ENCODE data around the gene MED13L. TPM values are rescaled to one million over a fixed set of nuclear protein-coding genes. Genes with fewer than 3 reads are reported as not detected.

MED13L gene
- total and polyA plus RNA-seq, 12 donors = 8.8 to 106 (median 73.8) TPM

DNA sequence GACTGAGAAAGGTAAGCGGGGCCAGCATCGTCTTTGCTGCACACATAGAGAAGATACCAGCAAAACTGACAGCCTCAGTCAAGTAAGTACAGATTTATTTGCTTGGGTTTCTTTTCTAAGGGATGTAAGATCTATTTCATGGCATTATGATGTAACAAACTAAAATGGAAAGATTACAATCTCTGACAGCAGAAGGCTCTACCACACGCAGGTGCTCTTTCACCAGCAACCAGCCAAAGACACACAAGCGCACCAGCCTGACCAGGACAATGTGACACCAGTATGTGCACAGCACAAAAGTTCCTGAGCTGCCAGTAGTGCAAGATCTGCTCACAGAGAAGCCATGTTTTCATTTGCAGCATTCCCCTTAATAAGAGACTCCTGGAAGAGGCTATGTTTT lies 311.1 kb downstream of the MED13L start:
- no peaks in the 10 kb centered on the region for H3K4me1 ChIP-seq (replicated peaks in 1 of 2)
- no peak for DNase-seq
- no peak for TF ChIP-seq POLR2A (IDR thresholded peaks at IDR 0.05)
- TF ChIP-seq, protein P1, sequence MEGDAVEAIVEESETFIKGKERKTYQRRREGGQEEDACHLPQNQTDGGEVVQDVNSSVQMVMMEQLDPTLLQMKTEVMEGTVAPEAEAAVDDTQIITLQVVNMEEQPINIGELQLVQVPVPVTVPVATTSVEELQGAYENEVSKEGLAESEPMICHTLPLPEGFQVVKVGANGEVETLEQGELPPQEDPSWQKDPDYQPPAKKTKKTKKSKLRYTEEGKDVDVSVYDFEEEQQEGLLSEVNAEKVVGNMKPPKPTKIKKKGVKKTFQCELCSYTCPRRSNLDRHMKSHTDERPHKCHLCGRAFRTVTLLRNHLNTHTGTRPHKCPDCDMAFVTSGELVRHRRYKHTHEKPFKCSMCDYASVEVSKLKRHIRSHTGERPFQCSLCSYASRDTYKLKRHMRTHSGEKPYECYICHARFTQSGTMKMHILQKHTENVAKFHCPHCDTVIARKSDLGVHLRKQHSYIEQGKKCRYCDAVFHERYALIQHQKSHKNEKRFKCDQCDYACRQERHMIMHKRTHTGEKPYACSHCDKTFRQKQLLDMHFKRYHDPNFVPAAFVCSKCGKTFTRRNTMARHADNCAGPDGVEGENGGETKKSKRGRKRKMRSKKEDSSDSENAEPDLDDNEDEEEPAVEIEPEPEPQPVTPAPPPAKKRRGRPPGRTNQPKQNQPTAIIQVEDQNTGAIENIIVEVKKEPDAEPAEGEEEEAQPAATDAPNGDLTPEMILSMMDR (IDR thresholded peaks at IDR 0.05) = no peak
- WGBS, 4 donors = 83 to 96% (median 88%) methylated on average over 4 of the region's 4 CpGs
- intact Hi-C loops (cut with DNase I) = no loop called here
- no peak overlapping the region for H3K4me3 ChIP-seq
- no peak overlapping the region for H3K27ac ChIP-seq
- no peaks in the 10 kb centered on the region for H3K9me3 ChIP-seq (replicated peaks in 1 of 3)
- H3K36me3 ChIP-seq (replicated peaks in 1 of 2) = peaks cover 0 to 71% of the 10 kb centered on the region in 2 donors
- no peaks in the 10 kb centered on the region for H3K27me3 ChIP-seq

DNA sequence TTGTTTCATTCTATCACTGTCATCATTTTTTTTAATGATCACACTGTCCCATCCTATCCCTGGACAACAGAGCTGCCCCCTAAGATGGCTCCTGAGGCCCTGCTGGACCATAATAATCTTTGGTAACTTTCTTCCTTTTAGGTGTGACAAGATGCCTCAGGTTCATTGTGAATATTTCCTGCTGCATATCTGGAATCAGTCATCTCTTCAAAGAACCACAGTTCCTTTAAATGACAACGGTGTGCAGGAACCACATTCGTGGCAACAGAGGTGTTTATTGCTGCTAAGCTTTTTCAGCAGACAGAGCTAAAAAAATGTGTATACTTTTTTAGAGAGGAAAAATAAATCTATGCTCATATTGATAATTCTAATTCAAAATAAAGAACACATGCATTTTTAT lies 312.9 kb downstream of the MED13L start:
- DNase-seq = no peak
- Histone ChIP-seq H3K4me1 (replicated peaks in 1 of 2) (peaks cover 0 to under 1% of the 10 kb centered on the region in 2 donors), H3K36me3 (replicated peaks in 1 of 2) (peaks cover 0 to 74% of the 10 kb centered on the region in 2 donors), H3K9me3 (replicated peaks in 1 of 3) (no peaks in the 10 kb centered on the region), H3K4me3 (no peak overlapping the region), H3K27me3 (no peaks in the 10 kb centered on the region), H3K27ac (no peak overlapping the region)
- TF ChIP-seq, protein P1 (IDR thresholded peaks at IDR 0.05) = no peak
- TF ChIP-seq POLR2A (IDR thresholded peaks at IDR 0.05) = no peak
- intact Hi-C loops (cut with DNase I) = no loop called here
- WGBS, 4 donors = 79 to 89% (median 86%) methylated on average over 2 of the region's 2 CpGs

DNA sequence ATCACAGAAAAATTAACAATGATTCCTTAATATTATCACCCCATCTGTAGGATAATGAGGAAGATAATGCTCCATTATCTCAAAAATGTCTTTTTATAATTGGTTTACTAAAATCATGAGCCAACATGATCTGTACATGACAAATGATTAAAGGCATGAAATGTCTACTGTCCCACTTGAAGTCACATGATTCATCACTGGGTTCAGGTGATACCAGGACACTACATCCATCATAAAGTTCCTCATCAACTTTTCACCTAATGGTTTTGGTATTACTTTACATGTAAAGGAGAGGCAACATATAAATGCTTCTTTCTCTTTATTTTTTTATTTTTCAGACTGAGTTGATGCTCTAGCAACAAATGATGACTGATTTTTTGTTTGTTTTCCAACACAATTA lies 313.3 kb downstream of the MED13L start:
- Histone ChIP-seq H3K4me1 (replicated peaks in 1 of 2) (peaks cover 0 to 3% of the 10 kb centered on the region in 2 donors), H3K9me3 (replicated peaks in 1 of 3) (no peaks in the 10 kb centered on the region), H3K36me3 (replicated peaks in 1 of 2) (peaks cover 0 to 74% of the 10 kb centered on the region in 2 donors), H3K4me3 (no peak overlapping the region), H3K27me3 (no peaks in the 10 kb centered on the region), H3K27ac (no peak overlapping the region)
- intact Hi-C loops (cut with DNase I) = no loop called here
- TF ChIP-seq, protein P1 (IDR thresholded peaks at IDR 0.05) = no peak
- no peak for TF ChIP-seq POLR2A (IDR thresholded peaks at IDR 0.05)
- no peak for DNase-seq

DNA sequence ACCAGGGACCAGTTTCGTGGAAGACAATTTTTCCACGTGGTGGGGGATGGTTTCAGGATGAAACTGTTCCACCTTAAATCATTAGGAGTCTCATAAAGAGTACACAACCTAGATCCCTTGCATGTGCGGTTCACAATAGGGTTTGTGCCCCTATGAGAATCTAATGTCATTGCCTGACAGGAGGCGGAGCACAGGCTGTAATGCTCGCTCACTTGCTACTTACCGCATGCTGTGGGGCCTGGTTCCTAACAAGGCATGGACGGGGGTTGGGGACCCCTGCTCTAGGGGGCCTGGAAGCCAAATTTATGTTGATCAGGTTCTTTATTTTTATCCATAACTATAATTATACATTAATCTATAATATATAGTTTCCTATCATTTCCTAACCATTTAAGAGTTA lies 315.3 kb downstream of the MED13L start:
- Histone ChIP-seq H3K36me3 (replicated peaks in 1 of 2) (peaks cover 0 to 71% of the 10 kb centered on the region in 2 donors), H3K4me3 (no peak overlapping the region), H3K9me3 (replicated peaks in 1 of 3) (no peaks in the 10 kb centered on the region), H3K27ac (no peak overlapping the region), H3K27me3 (no peaks in the 10 kb centered on the region), H3K4me1 (replicated peaks in 1 of 2) (peaks cover 0 to 3% of the 10 kb centered on the region in 2 donors)
- 87 to 94% (median 92%) methylated on average over 7 of the region's 7 CpGs for WGBS, 4 donors
- intact Hi-C loops (cut with DNase I) = no loop called here
- TF ChIP-seq, protein P1 (IDR thresholded peaks at IDR 0.05) = no peak
- TF ChIP-seq POLR2A (IDR thresholded peaks at IDR 0.05) = no peak
- no peak for DNase-seq
